ENCODE results near the gene TYW1B.
"Not testable (repeated sequence)": the region's sequence is repeated elsewhere in the genome, so short reads cannot be mapped to it uniquely, and the experiment has no call there.

DNA sequence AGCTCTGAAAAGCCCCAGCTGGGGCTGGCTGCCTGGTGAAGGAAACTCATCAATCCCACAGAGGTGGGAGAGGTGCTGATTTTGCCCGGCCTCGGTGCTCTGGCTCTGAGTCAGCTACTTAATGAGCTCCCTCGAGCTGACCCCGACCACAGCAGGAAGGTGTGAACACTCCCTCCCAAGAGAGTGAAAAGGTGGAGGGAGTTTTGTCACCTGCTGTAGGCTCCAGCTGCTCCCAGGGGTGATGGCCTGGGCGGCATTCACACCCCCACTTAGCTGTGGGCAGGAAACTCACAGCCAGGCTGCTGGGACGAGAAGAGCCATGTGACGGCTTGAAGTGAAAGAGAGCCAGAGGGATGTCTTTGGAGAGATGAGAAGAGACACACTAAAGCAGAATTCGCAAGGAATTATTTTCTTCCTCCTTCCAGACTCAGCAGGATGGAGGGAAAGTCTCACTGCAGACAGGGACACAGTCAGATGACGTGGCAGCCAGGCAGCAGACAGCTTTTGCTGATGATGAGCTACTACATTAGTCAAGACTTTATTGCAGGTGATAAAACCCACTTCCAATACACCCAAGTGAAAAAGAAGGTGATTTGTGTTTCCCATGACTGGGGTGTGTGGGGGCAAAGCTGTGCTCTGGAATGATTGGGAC lies 281.3 kb downstream of the TYW1B start:
- TF ChIP-seq, protein P1, sequence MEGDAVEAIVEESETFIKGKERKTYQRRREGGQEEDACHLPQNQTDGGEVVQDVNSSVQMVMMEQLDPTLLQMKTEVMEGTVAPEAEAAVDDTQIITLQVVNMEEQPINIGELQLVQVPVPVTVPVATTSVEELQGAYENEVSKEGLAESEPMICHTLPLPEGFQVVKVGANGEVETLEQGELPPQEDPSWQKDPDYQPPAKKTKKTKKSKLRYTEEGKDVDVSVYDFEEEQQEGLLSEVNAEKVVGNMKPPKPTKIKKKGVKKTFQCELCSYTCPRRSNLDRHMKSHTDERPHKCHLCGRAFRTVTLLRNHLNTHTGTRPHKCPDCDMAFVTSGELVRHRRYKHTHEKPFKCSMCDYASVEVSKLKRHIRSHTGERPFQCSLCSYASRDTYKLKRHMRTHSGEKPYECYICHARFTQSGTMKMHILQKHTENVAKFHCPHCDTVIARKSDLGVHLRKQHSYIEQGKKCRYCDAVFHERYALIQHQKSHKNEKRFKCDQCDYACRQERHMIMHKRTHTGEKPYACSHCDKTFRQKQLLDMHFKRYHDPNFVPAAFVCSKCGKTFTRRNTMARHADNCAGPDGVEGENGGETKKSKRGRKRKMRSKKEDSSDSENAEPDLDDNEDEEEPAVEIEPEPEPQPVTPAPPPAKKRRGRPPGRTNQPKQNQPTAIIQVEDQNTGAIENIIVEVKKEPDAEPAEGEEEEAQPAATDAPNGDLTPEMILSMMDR (conservative IDR thresholded peaks at IDR 0.05): not testable (repeated sequence)
- TF ChIP-seq ZFX (IDR thresholded peaks at IDR 0.05): not testable (repeated sequence)
